Measurements from ENCODE around the gene PROM1.

PROM1 gene

GRCh38 chr4:16109256-16109655 is 25.4 kb upstream of the PROM1 start:
- no peak for DNase-seq

- no peak for DNase-seq
These were observed 23.1 kb upstream of the PROM1 start for GRCh38 chr4:16106956-16107355.

GRCh38 chr4:16104520-16104919 is 20.7 kb upstream of the PROM1 start:
- no peak for DNase-seq

GRCh38 chr4:16102356-16102755 is 18.5 kb upstream of the PROM1 start:
- no peak for DNase-seq

- no peak for DNase-seq
These were observed 17.0 kb upstream of the PROM1 start for GRCh38 chr4:16100833-16101232.

GRCh38 chr4:16092682-16093319 is 9.0 kb upstream of the PROM1 start:
- no peak for DNase-seq

GRCh38 chr4:16090096-16090705 is 6.4 kb upstream of the PROM1 start:
- no peak for DNase-seq

- no peak for DNase-seq
These were observed 5.3 kb upstream of the PROM1 start for GRCh38 chr4:16089156-16089555.

- no peak for DNase-seq
These were observed 4.8 kb upstream of the PROM1 start for GRCh38 chr4:16088601-16089000.

GRCh38 chr4:16085822-16086221 is 2.0 kb upstream of the PROM1 start:
- no peak for DNase-seq

GRCh38 chr4:16082426-16083240 is 1.2 kb downstream of the PROM1 start:
- no peak for DNase-seq

GRCh38 chr4:16082041-16082425 is 1.8 kb downstream of the PROM1 start:
- no peak for DNase-seq

GRCh38 chr4:16079046-16079445 is 4.8 kb downstream of the PROM1 start:
- DNase-seq: no peak

- no peak for DNase-seq
These were observed 5.5 kb downstream of the PROM1 start for GRCh38 chr4:16078195-16078760.

- DNase-seq: no peak
These were observed 6.0 kb downstream of the PROM1 start for GRCh38 chr4:16077786-16078185.

- DNase-seq: no peak
These were observed 7.7 kb downstream of the PROM1 start for GRCh38 chr4:16075975-16076757.

GRCh38 chr4:16075061-16075460 is 8.8 kb downstream of the PROM1 start:
- no peak for DNase-seq

GRCh38 chr4:16072168-16072567 is 11.7 kb downstream of the PROM1 start:
- no peak for DNase-seq

GRCh38 chr4:16070203-16070602 is 13.6 kb downstream of the PROM1 start:
- no peak for DNase-seq

GRCh38 chr4:16067515-16067914 is 16.3 kb downstream of the PROM1 start:
- no peak for DNase-seq

- no peak for DNase-seq
These were observed 17.2 kb downstream of the PROM1 start for GRCh38 chr4:16066586-16067128.

GRCh38 chr4:16065066-16065465 is 18.8 kb downstream of the PROM1 start:
- no peak for DNase-seq

- no peak for DNase-seq
These were observed 21.2 kb downstream of the PROM1 start for GRCh38 chr4:16062601-16063000.
